NB4 (cell line): ENCODE measurements around the gene CFAP58.
A peak's percentile ranks its signal among the peaks of the same experiment; 100 is the strongest.

Source experiments
- DNase-seq: peaks from one replicate; pipeline ENCODE4 v3.0.0; 2010; ENCODE audit warnings: low read depth
- H3K4me3 ChIP-seq: one replicate; pipeline ENCODE4 v1.5.1; 2011; ENCODE audit warnings: mild to moderate bottlenecking, low read depth, low read length, moderate library complexity
- CTCF ChIP-seq: IDR thresholded peaks from one replicate; pipeline ENCODE4 v1.5.1; 2012; ENCODE audit warnings: low read depth, low read length
- MAX ChIP-seq: IDR thresholded peaks from 2 replicates; pipeline ENCODE4 v1.6.1; 2011; ENCODE audit warnings: low read depth, low read length
- MYC ChIP-seq: IDR thresholded peaks from 2 replicates; pipeline ENCODE4 v1.6.1; 2011; ENCODE audit warnings: low read depth, low read length
- POLR2A ChIP-seq: IDR thresholded peaks from 2 replicates; pipeline ENCODE4 v1.6.1; 2011; ENCODE audit warnings: mild to moderate bottlenecking; ENCODE audit not compliant: insufficient read length; ENCODE audit errors: extremely low read depth

Gene CFAP58

GRCh38 chr10:104479906-104480593, 126.4 kb downstream of the CFAP58 start:
- TF ChIP-seq POLR2A (no peak), MAX (no peak), MYC (no peak), CTCF (no peak)
- no peak for DNase-seq
- H3K4me3 ChIP-seq, result no peak overlapping the region

DNA sequence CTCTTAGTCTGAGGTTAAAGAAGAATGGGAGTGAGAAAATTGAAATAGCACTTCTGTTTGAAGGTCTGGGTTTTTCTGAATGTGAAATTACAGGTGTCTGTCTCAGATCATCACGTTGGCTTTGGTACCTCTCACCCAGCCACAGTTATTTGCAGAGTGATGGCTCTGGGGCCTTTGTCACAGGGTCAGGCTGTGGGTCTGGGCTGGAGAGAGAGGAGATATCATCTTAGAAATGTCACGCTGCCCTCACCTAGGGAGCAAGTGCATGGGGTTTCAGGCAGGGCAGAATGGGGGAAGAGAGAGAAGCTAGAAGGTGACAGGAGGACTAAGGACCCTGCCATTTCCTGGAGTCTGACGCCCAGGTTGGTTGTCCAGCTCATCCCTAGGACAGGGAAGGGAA, 127.2 kb downstream of the CFAP58 start:
- no peak for DNase-seq
- TF ChIP-seq MYC (no peak), CTCF (no peak)
- no peak overlapping the region for H3K4me3 ChIP-seq

GRCh38 chr10:104483582-104483981, 129.9 kb downstream of the CFAP58 start:
- TF ChIP-seq POLR2A, result no peak
- no peak for TF ChIP-seq MYC
- TF ChIP-seq MAX, result no peak
- no peak for TF ChIP-seq CTCF
- DNase-seq, result no peak
- no peak overlapping the region for H3K4me3 ChIP-seq

DNA sequence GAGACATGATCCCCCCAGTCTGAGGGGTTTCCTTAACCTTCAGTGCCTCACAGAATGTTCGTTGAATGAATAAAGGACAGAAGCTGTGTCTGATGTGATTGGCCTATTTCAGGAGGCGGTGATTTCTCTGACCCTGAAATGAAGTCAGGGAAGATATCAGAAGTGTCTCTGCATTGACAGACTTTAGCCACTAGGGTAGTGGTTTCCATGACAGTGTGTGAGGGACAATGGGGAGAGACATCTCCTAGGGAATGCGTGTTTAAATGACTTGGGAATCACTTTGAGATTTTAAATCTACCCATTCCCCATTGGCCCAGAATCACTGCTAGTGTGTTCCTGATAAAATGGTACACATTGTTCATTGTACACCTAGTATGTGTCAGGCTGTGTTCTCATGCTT, 132.0 kb downstream of the CFAP58 start:
- no peak for DNase-seq
- no peak overlapping the region for H3K4me3 ChIP-seq
- TF ChIP-seq POLR2A (no peak), MAX (no peak), CTCF (peak; percentile 16), MYC (no peak)

GRCh38 chr10:104486803-104487202, 133.2 kb downstream of the CFAP58 start:
- TF ChIP-seq MAX (no peak), MYC (no peak), CTCF (no peak), POLR2A (no peak)
- no peak for DNase-seq
- H3K4me3 ChIP-seq, result no peak overlapping the region

DNA sequence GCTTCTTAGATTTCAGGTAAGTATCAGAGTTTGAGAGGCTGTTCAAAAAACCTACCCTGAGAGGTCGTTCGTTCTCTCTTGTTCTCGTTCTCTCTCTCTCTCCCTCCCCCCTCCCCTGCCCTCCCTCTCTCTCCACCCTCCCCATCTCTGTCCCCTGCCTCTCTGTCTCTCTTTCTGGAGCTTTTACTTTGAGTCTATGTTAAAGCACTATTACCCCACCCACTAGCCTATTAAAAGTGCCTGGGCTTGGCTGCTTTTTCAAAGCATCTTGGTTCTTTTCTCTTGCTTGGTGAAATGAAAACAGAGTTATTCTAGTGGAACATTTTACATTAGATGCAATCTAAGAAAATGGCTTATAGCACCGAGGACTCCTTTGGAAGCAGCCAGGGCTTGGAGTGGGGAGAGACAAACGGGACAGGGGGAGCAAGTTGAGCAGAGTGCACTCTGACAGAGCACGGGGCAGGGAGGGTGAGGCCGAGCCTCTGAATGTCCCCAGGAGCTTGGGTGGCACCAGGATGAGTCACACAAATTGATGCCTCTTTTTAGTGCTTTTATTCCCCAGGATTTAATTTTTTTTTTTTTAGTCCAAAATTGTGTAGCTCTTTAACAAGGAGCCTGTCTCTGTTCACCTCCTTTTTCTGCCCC, 134.3 kb downstream of the CFAP58 start:
- no peak overlapping the region for H3K4me3 ChIP-seq
- DNase-seq, result no peak
- TF ChIP-seq MYC (no peak), POLR2A (no peak), MAX (no peak), CTCF (no peak)
